Gastrocnemius medialis (tissue), 4 donors: ENCODE results near the gene RPS6KC1. TPM values are rescaled to one million over a fixed set of nuclear protein-coding genes. Genes with fewer than 3 reads are reported as not detected.
"Not testable (repeated sequence)": the region's sequence is repeated elsewhere in the genome, so short reads cannot be mapped to it uniquely, and the experiment has no call there.

Experiments
- ATAC-seq, 2 donors: fragments of 150-250 bp; one replicate each; pipeline ENCODE4 v1.9.1; 2016
- DNase-seq, 2 donors: peaks; one replicate each; pipeline ENCODE4 v3.0.0-alpha.2; 2019
- H3K27ac ChIP-seq, 4 donors: fragments of 200-600 bp; sonication (generic); 1 replicate in 1 of 4; 2 replicates in 3 of 4; pipeline ENCODE4 v1.5.1; 2016 to 2018; ENCODE audit warnings: mild to moderate bottlenecking in 2 of 4, moderate library complexity in 1 of 4
- H3K27me3 ChIP-seq, 3 donors: fragments of 200-600 bp; sonication (generic) in 2 of 3; 1 replicate in 1 of 3; 2 replicates in 2 of 3; pipeline versions ENCODE4 v1.5.1 to v1.6.0; 2016 to 2019; ENCODE audit warnings: mild to moderate bottlenecking in 1 of 3, moderate library complexity in 1 of 3
- H3K36me3 ChIP-seq, 2 donors: fragments of 200-600 bp; sonication (generic) in 1 of 2; one replicate each; pipeline ENCODE4 v1.5.1; 2017 to 2018
- H3K4me1 ChIP-seq, 2 donors: fragments of 200-600 bp; sonication (generic) in 1 of 2; one replicate each; pipeline ENCODE4 v1.5.1; 2016 to 2017; ENCODE audit warnings: mild to moderate bottlenecking in 2 of 2
- H3K4me3 ChIP-seq, 4 donors: fragments of 200-600 bp; sonication (generic) in 3 of 4; 1 replicate in 1 of 4; 2 replicates in 3 of 4; pipeline ENCODE4 v1.5.1; 2016 to 2019; ENCODE audit warnings: mild to moderate bottlenecking in 2 of 4
- H3K9me3 ChIP-seq, 3 donors: fragments of 200-600 bp; sonication (generic) in 2 of 3; 1 replicate in 1 of 3; 2 replicates in 2 of 3; pipeline ENCODE4 v1.5.1; 2016 to 2019
- CTCF ChIP-seq, 5 experiments: fragments of 450-650 bp in 3 of 5; fragments of 200-600 bp in 2 of 5; sonication (generic) in 2 of 5; IDR thresholded peaks in 4 of 5; conservative IDR thresholded peaks in 1 of 5; 1 replicate in 4 of 5; 2 replicates in 1 of 5; pipeline ENCODE4 v1.5.1; 2016 to 2019; ENCODE audit warnings: antibody characterized with exemption in 5 of 5, mild to moderate bottlenecking in 3 of 5, moderate library complexity in 3 of 5
- POLR2A ChIP-seq, 2 donors: fragments of 450-650 bp; IDR thresholded peaks; one replicate each; pipeline ENCODE4 v1.6.1; 2017; ENCODE audit warnings: antibody characterized with exemption in 2 of 2, mild to moderate bottlenecking in 2 of 2, moderate library complexity in 2 of 2
- in situ Hi-C, 4 donors: fragments of 200-750 bp; cut with MboI; loops; one replicate each; pipeline versions ENCODE4 v1.15.0 to v1.8.0; 2017; ENCODE audit warnings: low sequenced_read_pairs in 4 of 4
- intact Hi-C: fragments of 100-400 bp; cut with DNase I; formaldehyde crosslinking; loops from one replicate; pipeline ENCODE4 v1.15.1; 2023; ENCODE audit warnings: low total_unique reads
- total RNA-seq, 4 donors: library from RNA; depleted of rRNA; stranded (reverse); fragments of >200 nt; gene quantifications; one replicate each; pipeline versions ENCODE4 v1.1.0 to v1.2.3, GENCODE V29; 2016

The RPS6KC1 gene
- total RNA-seq, 4 donors from 2014 or later, result 14.5 to 22.2 (median 16.2) TPM

DNA sequence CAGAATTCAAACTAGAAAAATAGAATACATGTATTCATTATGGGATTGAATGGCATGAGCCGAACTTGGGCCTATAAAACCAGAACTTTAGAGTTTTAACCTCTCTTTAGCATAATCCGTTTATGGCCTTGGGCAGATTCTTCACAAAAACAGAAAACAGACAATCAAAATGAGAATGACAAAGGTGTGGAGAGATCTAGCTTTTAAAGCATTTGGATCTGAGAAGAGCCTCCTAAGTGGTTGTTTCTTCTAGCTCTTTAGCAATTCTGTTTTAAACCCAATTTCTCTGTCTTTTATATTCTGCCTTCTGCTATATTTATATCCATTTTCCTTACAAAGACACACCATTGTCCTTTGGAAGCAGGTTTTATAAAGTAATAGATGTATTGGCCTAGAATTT lies 160.2 kb downstream of the RPS6KC1 start:
- no peak overlapping the region for H3K27ac ChIP-seq
- H3K36me3 ChIP-seq, result peaks cover 0 to 18% of the 10 kb centered on the region in 2 donors
- no peak overlapping the region for H3K4me3 ChIP-seq
- DNase-seq, result no peak
- H3K27me3 ChIP-seq, result no peaks in the 10 kb centered on the region
- TF ChIP-seq CTCF (IDR thresholded peaks at IDR 0.05 in 4 of 5, conservative IDR thresholded peaks at IDR 0.05 in 1 of 5) (no peak), POLR2A (IDR thresholded peaks at IDR 0.05) (no peak)
- no peak for ATAC-seq
- H3K9me3 ChIP-seq, result no peaks in the 10 kb centered on the region
- no peaks in the 10 kb centered on the region for H3K4me1 ChIP-seq
- in situ Hi-C loops, result no loop called here
- intact Hi-C loops, result no loop called here

DNA sequence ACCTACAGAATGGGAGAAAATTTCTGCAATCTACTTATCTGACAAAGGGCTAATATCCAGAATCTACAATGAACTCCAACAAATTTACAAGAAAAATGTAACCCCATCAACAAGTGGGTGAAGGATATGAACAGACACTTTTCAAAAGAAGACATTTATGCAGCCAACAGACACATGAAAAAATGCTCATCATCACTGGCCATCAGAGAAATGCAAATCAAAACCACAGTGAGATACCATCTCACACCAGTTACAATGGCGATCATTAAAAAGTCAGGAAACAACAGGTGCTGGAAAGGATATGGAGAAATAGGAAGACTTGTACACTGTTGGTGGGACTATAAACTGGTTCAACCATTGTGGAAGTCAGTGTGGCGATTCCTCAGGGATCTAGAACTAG lies 168.0 kb downstream of the RPS6KC1 start:
- intact Hi-C loops, in situ Hi-C loops, H3K36me3 ChIP-seq, H3K9me3 ChIP-seq, ATAC-seq, H3K4me1 ChIP-seq, H3K4me3 ChIP-seq, DNase-seq, H3K27ac ChIP-seq, H3K27me3 ChIP-seq: not testable (repeated sequence)

GRCh38 chr1:213221209-213221608 lies 170.2 kb downstream of the RPS6KC1 start:
- TF ChIP-seq POLR2A (IDR thresholded peaks at IDR 0.05) (no peak), CTCF (IDR thresholded peaks at IDR 0.05 in 4 of 5, conservative IDR thresholded peaks at IDR 0.05 in 1 of 5) (no peak)

DNA sequence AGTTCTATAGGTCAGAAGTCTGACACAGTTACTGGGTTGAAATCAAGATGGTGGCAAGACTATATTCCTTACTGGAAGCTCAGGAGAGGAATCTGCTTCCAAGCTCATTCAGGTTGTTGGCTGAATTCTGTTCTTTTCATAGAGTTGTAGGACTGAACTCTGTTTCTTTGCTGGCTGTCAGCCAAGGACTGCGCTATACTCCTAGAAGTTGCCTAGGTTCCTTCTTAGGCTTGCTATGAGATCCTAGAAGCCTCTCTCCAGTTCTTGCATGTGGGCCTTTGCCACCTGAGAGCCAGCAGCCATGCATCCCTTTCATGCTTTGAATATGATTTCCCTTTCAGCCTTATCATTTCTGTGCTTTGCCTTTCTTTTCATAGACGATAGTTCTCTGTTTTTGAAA lies 176.4 kb downstream of the RPS6KC1 start:
- ATAC-seq (no peak), DNase-seq (no peak)
- Histone ChIP-seq H3K4me1 (no peaks in the 10 kb centered on the region), H3K4me3 (no peak overlapping the region), H3K36me3 (peaks cover 0 to 8% of the 10 kb centered on the region in 2 donors), H3K27ac (no peak overlapping the region), H3K27me3 (no peaks in the 10 kb centered on the region), H3K9me3 (no peaks in the 10 kb centered on the region)
- intact Hi-C loops, result no loop called here
- TF ChIP-seq POLR2A (IDR thresholded peaks at IDR 0.05) (no peak), CTCF (IDR thresholded peaks at IDR 0.05 in 4 of 5, conservative IDR thresholded peaks at IDR 0.05 in 1 of 5) (no peak)
- in situ Hi-C loops, result loop anchor here in 2 of 4 donors (25.0 kb wide), 1 partner anchor 910 kb away; no protein-coding TSS in a partner anchor

More at GRCh38 chr1:213221209-213221608, 170.2 kb downstream of the RPS6KC1 start:
- no peak for DNase-seq
- no peaks in the 10 kb centered on the region for H3K27me3 ChIP-seq
- no peaks in the 10 kb centered on the region for H3K9me3 ChIP-seq
- no peak overlapping the region for H3K4me3 ChIP-seq
- H3K27ac ChIP-seq, result no peak overlapping the region
- H3K4me1 ChIP-seq, result no peaks in the 10 kb centered on the region
- in situ Hi-C loops, result no loop called here
- intact Hi-C loops, result no loop called here
- ATAC-seq, result no peak
- no peaks in the 10 kb centered on the region for H3K36me3 ChIP-seq

GRCh38 chr1:213231795-213232231 lies 180.8 kb downstream of the RPS6KC1 start:
- intact Hi-C loops (no loop called here), in situ Hi-C loops (loop anchor here in 2 of 4 donors (25.0 kb wide), 1 partner anchor 905 kb away; no protein-coding TSS in a partner anchor)
- Histone ChIP-seq H3K27me3 (no peaks in the 10 kb centered on the region), H3K27ac (no peak overlapping the region), H3K4me1 (no peaks in the 10 kb centered on the region), H3K36me3 (peaks cover 0 to 8% of the 10 kb centered on the region in 2 donors), H3K4me3 (no peak overlapping the region), H3K9me3 (no peaks in the 10 kb centered on the region)
- DNase-seq (no peak), ATAC-seq (no peak)
- TF ChIP-seq CTCF (IDR thresholded peaks at IDR 0.05 in 4 of 5, conservative IDR thresholded peaks at IDR 0.05 in 1 of 5) (no peak), POLR2A (IDR thresholded peaks at IDR 0.05) (no peak)
